Right lung (tissue), 10 donors: ENCODE results near the gene TEX13A. TPM values are rescaled to one million over a fixed set of nuclear protein-coding genes. Genes with fewer than 3 reads are reported as not detected.
A peak's percentile ranks its signal among the peaks of the same experiment; 100 is the strongest.
"Not testable (repeated sequence)": the region's sequence is repeated elsewhere in the genome, so short reads cannot be mapped to it uniquely, and the experiment has no call there.

Experiments
- DNase-seq, 2 donors: peaks; one replicate each; pipeline ENCODE4 v3.0.0-alpha.2; 2013
- long read RNA-seq, 8 donors: transcript quantifications; one replicate each; lab custom pipeline, GENCODE V29; 2026
- polyA plus RNA-seq, 5 donors: library from polyadenylated mRNA; unstranded; fragments of 120-200 nt; gene quantifications; one replicate each; pipeline versions ENCODE4 v1.2.1 to v1.2.3, GENCODE V29; 2013; ENCODE audit warnings: inconsistent platforms in 1 of 5, low replicate concordance in 1 of 5; ENCODE audit not compliant: insufficient read length in 5 of 5, insufficient read depth in 1 of 5

Gene TEX13A
- polyA plus RNA-seq: not detected
- long read RNA-seq, donor 1: 0 reads
- long read RNA-seq, donor 2: 0 reads
- long read RNA-seq, donor 3: 0 reads
- long read RNA-seq, donor 4: 0 reads
- long read RNA-seq, donor 5: 0 reads
- long read RNA-seq, donor 6: 0 reads
- long read RNA-seq, donor 7: 0 reads
- long read RNA-seq, donor 8: 0 reads

GRCh38 chrX:105220636-105221035 is at the start of gene TEX13A:
TEX13A (minus strand) TSS chrX:105220694; CDS start chrX:105220397, 297 bp downstream.
- DNase-seq: no peak

GRCh38 chrX:105269386-105269785 is 48.9 kb upstream of the TEX13A start:
- DNase-seq: no peak

DNA sequence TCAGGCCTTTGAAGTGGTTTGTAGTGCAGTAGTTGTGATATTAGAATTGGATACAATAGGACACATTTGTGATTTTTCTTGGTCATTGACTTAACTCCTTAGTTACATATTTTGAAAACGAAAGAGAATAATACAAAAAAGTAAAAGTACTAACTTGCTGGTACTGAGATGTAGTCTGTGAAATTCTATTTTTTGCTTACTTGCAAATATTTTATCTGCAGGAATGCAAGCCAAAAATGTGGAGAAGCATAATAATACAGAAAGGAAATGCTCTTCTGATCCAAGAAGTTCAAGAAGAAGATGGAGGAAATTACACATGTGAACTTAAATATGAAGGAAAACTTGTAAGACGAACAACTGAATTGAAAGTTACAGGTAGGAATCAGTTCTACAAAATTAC is 46.7 kb upstream of the TEX13A start:
- DNase-seq: no peak

DNA sequence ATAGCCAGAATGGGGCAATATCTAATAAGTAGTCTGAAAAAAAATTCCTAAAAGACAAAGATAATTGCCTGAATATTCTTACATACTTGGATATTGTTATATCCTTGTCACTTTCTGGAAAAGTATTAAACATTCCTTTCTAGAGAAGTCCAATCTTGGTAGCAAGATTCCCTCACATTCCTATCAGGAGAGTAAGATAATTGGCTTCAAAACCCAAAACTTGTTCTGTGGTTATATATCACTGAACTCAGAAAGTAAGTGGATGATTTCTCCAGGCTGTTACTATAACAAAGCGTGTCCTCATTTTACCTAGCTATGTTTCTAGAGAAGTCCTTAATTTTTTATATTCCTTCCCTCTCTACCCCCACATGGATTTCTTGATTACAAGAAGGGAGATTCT is 46.0 kb upstream of the TEX13A start:
- DNase-seq: no peak

GRCh38 chrX:105265093-105265492 is 44.6 kb upstream of the TEX13A start:
- DNase-seq: no peak

DNA sequence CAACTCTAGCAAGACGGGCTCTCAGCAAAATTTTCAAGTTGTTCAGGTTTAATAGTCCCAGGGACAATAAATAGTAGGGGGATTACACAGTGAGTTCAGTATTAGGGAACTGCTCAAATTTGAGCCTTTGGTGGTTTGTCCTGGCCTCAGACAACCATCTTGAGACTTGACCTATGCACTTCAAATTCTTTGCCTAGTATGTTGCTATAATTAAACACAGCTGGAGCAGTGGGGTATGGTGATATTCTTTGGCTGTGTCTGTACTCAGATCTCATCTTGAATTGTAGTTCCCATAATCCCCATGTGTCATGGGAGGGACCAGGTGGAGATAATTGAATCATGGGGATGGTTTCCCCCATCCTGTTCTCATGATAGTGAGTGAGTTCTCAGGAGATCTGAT is 43.3 kb upstream of the TEX13A start:
- DNase-seq: no peak

GRCh38 chrX:105263171-105263570 is 42.7 kb upstream of the TEX13A start:
- no peak for DNase-seq

- no peak for DNase-seq
These were observed 40.0 kb upstream of the TEX13A start for GRCh38 chrX:105260291-105261043.

DNA sequence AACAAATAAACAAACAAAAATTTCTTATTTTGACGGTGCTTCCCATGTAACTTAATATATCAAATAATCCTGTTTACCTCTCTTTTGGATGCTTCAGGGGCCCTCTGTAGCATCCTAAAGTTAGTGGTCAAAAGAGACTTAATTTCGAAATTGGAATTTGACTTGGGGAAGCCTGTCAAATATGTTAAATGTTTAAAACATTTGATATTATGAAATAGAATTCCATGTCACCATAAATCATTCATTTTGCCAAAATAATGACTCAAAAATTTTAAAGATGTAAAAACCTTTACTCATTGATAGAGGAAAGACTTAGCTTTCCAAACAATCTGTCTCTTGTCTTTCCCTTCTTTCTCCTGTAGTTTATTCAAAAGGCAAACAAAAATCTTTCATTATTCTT is 20.6 kb upstream of the TEX13A start:
- no peak for DNase-seq

DNA sequence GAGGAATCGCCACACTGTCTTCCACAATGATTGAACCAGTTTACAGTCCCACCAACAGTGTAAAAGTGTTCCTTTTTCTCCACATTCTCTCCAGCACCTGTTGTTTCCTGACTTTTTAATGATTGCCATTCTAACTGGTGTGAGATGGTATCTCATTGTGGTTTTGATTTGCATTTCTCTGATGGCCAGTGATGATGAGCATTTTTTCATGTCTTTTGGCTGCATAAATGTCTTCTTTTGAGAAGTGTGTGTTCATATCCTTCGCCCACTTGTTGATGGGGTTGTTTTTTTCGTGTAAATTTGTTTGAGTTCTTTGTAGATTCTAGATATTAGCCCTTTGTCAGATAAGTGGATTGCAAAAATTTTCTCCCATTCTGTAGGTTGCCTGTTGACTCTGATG is 16.9 kb upstream of the TEX13A start:
- DNase-seq: not testable (repeated sequence)

- DNase-seq: no peak
These were observed 8.7 kb upstream of the TEX13A start for GRCh38 chrX:105229146-105229545.

DNA sequence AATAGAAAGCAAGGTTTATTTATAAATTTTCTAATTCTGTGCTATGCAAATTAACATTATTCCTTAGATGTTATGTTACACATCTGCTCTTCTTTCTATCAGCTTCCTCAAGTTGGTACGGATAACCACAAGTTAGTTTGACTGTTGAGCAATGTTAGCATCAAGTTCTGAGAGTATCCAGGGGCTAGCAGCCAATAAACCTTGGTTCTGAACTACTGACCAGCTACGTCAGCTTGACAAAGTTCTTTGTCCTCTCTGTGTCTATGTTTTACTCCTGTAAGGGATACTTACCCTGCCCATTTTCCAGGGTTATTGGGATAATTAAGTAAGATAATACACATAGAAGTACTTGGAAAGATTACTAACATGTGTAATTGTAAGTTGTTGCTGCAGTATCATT is 8.1 kb upstream of the TEX13A start:
- no peak for DNase-seq

- no peak for DNase-seq
These were observed 6.0 kb upstream of the TEX13A start for GRCh38 chrX:105226499-105226898.

GRCh38 chrX:105221374-105221773 is 880 bp upstream of the TEX13A start:
- no peak for DNase-seq

DNA sequence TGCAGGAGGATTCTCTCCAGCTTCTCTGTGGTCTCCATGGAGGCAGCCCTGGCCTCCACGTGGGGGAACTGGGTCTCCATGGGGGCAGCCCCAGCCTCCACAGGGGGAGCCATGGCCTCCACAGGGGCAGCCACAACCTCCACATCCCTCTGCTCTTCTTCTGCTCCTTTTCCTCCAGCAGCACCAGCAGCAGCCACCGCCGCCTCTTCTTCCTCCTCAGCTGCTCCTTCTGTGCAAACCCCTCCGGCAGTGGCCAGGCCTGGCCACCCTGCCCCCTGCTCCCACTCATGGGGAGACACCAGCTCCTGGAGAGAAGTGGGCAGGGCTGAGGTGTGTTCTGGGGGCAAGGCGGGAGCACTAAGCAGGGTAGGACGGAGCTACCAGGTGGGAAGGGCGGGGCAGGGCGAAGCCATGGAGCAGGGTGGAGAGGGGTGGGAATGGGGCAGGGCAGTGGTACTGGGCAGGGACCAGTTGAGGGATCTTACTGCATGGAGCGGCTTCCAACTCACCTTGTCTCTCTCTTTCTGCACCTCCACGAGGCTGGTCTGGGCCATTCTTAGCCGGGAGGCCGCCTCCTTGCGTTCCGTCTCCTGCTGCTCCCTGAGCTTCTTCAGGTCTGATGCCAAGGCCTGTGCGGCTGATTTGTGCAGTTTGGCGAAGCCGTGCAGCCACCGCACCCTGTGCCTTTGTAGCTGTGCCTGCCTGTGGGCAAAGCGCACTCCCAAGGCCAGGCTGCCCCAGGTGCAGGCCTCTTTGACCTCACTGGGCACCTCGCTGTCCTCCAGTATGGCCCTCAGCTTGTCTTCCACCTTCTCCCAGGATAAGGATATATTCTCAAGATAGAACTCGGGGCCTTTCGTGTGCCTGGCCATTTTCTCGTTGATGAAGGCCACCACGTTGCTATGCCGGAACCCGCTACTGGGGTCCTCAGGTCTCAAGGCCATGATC is 766 bp downstream of the TEX13A start:
- DNase-seq: no peak

GRCh38 chrX:105211066-105211575 is 9.4 kb downstream of the TEX13A start:
- DNase-seq: no peak

GRCh38 chrX:105210258-105210657 is 10.2 kb downstream of the TEX13A start:
- no peak for DNase-seq

DNA sequence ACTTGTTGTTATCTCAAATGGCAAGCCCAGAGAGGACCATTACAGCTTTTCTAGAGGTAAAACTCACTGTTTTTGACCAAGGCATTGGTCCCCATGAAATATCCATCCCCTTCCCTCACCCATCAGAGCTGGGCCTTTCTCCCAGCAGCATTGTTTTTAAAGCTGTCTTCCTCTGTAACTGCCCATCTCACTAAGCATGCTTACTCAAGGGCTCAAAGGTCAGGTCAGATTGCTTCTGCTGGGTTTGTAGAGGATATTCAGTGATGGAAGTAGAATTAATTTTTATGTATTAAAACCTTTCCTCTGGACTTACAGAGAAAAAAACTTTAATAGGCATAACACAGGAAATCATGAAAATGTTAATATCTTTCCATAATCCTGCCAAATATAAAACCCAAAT is 11.1 kb downstream of the TEX13A start:
- DNase-seq: no peak

DNA sequence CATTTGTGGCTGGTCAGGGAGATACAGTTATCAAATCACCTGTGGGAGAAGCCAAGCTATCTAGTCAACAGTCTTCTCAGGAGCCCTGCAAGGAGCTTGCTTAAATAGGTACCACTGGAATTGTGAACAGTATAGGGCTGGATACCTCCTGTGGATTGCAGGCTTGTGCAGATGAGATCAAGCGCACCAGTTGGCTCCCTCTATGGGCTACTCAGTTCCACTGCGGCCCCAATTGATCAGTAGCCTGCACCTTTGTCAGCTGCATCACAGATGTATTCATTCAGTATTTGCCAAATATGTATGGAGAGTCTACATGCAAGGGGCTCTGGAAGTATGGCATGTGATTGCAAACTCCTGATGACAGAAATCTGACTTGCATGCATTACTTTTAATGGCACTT is 28.6 kb downstream of the TEX13A start:
- no peak for DNase-seq

GRCh38 chrX:105190252-105190853 is 30.1 kb downstream of the TEX13A start:
- peak in 1 of 2 donors; percentile 24 for DNase-seq

DNA sequence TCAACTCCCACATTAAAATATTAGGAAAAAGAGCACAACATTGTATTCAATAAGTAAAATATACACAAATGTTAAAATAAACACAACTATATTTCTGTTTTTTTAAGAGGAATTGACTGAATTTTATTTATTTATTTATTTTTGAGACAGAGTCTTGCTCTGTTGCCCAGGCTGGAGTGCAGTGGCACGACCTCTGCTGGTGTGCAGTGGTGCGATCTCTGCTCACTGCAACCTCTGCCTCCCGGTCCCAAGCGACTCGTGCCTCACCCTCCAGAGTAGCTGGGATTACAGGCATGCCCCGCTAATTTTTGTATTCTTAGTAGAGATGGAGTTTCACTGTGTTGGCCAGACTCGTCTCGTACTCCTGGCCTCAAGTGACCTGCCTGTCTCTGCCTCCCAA is 31.4 kb downstream of the TEX13A start:
- no peak for DNase-seq

DNA sequence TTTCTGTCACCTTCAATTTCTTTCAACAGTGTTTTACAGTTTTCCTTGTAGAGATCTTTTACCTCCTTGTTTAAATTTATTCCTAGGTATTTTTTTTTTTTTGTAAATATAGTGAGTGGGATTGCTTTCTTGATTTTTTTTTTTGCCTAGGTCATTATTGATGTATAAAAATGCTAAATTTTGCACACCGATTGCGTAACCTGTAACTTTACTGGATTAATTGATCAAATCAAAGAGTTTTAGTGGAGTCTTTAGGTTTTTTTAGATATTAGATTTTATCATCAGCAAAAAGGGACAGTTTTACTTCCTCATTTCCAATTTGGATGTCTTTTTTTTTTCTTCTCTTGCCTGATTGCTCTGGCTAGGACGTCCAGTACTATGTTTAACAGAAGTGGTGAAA is 40.9 kb downstream of the TEX13A start:
- no peak for DNase-seq
